HCT116 (cell line): ENCODE measurements around the gene RPUSD2. TPM values are rescaled to one million over a fixed set of nuclear protein-coding genes. Genes with fewer than 3 reads are reported as not detected.

ENCODE experiments used
- ATAC-seq: fragments of 200-7000 bp; cut with Tn5 transposase; 2 replicates; pipeline ENCODE4 v1.9.1; 2020; ENCODE audit warnings: mild to moderate bottlenecking, moderate library complexity
- BruUV-seq: library from RNA; stranded (reverse); fragments of 400-500 nt; replicated peaks from 2 replicates; lab custom pipeline; 2021; lab: Mats Ljungman, UMichigan
- CTCF ChIA-PET: fragments of 300-600 bp; sonication (Branson Sonifier 250); formaldehyde crosslinking; loops from one replicate; lab custom pipeline; 2021; ENCODE audit warnings: antibody characterized with exemption; lab: Charles Lee
- POLR2A ChIA-PET: fragments of 300-600, 350-600 bp; sonication (Branson Sonifier 250); formaldehyde crosslinking; loops from one replicate; lab custom pipeline; 2021; ENCODE audit warnings: antibody characterized with exemption; lab: Charles Lee
- RAD21 ChIA-PET, 2 experiments: fragments of 300-600 bp; sonication (Branson Sonifier 250); formaldehyde crosslinking; loops; one replicate each; lab custom pipeline; 2023; ENCODE audit warnings: low total read pairs in 2 of 2; ENCODE audit not compliant: uncharacterized antibody in 2 of 2, unreplicated experiment in 2 of 2, low non-redundant PET in 1 of 2; lab: Charles Lee
- DNase-seq: peaks from one replicate; pipeline ENCODE4 v3.0.0-alpha.2; 2010; ENCODE audit warnings: low read depth, low spot score
- H2AFZ ChIP-seq: fragments of 200-600 bp; shearing (Covaris generic), sonication (generic); 2 replicates; pipeline ENCODE4 v1.6.1; 2017; ENCODE audit warnings: low read depth, mixed run types, mixed read lengths, antibody characterized with exemption, low read length; ENCODE audit not compliant: poor library complexity, severe bottlenecking
- H3K27ac ChIP-seq: 2 replicates; pipeline ENCODE4 v1.5.1; 2012; ENCODE audit warnings: low read depth, low read length
- H3K27me3 ChIP-seq: fragments of 200-600 bp; sonication (generic); 2 replicates; pipeline ENCODE4 v1.6.1; 2016; ENCODE audit warnings: mixed run types, low read length, mixed read lengths; ENCODE audit not compliant: insufficient read depth
- H3K36me3 ChIP-seq, 2 experiments: fragments of 200-500 bp in 1 of 2; fragments of 200-600 bp in 1 of 2; sonication (Bioruptor generic) in 1 of 2; sonication (generic) in 1 of 2; 2 replicates each; pipeline versions ENCODE4 v1.5.1 to v1.6.1; 2014 to 2016; ENCODE audit warnings: low read length in 2 of 2, inconsistent platforms in 1 of 2, mixed read lengths in 1 of 2, mixed run types in 1 of 2; ENCODE audit not compliant: insufficient read depth in 2 of 2, control insufficient read depth in 1 of 2
- H3K4me1 ChIP-seq, 2 experiments: fragments of 200-600 bp in 1 of 2; sonication (generic) in 1 of 2; 2 replicates each; pipeline versions ENCODE4 v1.5.1 to v1.6.1; 2012 to 2017; ENCODE audit warnings: low read length in 2 of 2, inconsistent platforms in 1 of 2, mild to moderate bottlenecking in 1 of 2, mixed read lengths in 1 of 2, mixed run types in 1 of 2, moderate library complexity in 1 of 2; ENCODE audit not compliant: insufficient read depth in 2 of 2, control insufficient read depth in 1 of 2
- H3K4me2 ChIP-seq: fragments of 200-600 bp; sonication (generic); 2 replicates; pipeline ENCODE4 v1.6.1; 2017; ENCODE audit warnings: mixed run types, low read length, mixed read lengths
- H3K4me3 ChIP-seq, 2 experiments: fragments of 200-600 bp in 1 of 2; sonication (generic) in 1 of 2; replicated peaks in 1 of 2; 2 replicates each; pipeline ENCODE4 v1.5.1; 2011 to 2016; ENCODE audit warnings: low read length in 2 of 2, control low read depth in 1 of 2, low read depth in 1 of 2, mild to moderate bottlenecking in 1 of 2, mixed read lengths in 1 of 2, mixed run types in 1 of 2
- H3K79me2 ChIP-seq: fragments of 200-600 bp; sonication (generic); 2 replicates; pipeline ENCODE4 v1.6.1; 2017; ENCODE audit warnings: mild to moderate bottlenecking, mixed run types, low read length, moderate library complexity, mixed read lengths; ENCODE audit not compliant: insufficient read depth
- H3K9ac ChIP-seq: fragments of 200-600 bp; sonication (generic); 2 replicates; pipeline ENCODE4 v1.6.1; 2016; ENCODE audit warnings: low read length, mixed read lengths
- H3K9me2 ChIP-seq: fragments of 200-600 bp; sonication (generic), shearing (Covaris generic); 2 replicates; pipeline ENCODE4 v1.6.1; 2017; ENCODE audit warnings: mixed run types, mild to moderate bottlenecking, moderate library complexity; ENCODE audit not compliant: insufficient read depth
- H3K9me3 ChIP-seq, 2 experiments: fragments of 200-500 bp in 1 of 2; fragments of 200-600 bp in 1 of 2; sonication (Bioruptor generic) in 1 of 2; sonication (generic) in 1 of 2; 2 replicates each; pipeline ENCODE4 v1.6.1; 2014 to 2017; ENCODE audit warnings: low read length in 2 of 2, mixed read lengths in 2 of 2, inconsistent platforms in 1 of 2, low read depth in 1 of 2, mild to moderate bottlenecking in 1 of 2, mixed run types in 1 of 2, moderate library complexity in 1 of 2; ENCODE audit not compliant: control insufficient read depth in 1 of 2, insufficient read depth in 1 of 2
- H4K20me1 ChIP-seq: fragments of 200-600 bp; sonication (generic), shearing (Covaris generic); 2 replicates; pipeline ENCODE4 v1.6.1; 2017; ENCODE audit warnings: mixed run types, mild to moderate bottlenecking, moderate library complexity; ENCODE audit not compliant: insufficient read depth
- CBX3 ChIP-seq: IDR thresholded peaks from 2 replicates; pipeline ENCODE4 v1.6.1; 2012; ENCODE audit warnings: low read depth
- CEBPB ChIP-seq: IDR thresholded peaks from 2 replicates; pipeline ENCODE4 v1.6.1; 2012; ENCODE audit warnings: low read depth
- CTCF ChIP-seq, 3 experiments: fragments of 200-600 bp in 1 of 3; sonication (generic) in 1 of 3; IDR thresholded peaks in 2 of 3; conservative IDR thresholded peaks in 1 of 3; 2 replicates each; pipeline ENCODE4 v1.5.1; 2012 to 2017; ENCODE audit warnings: low read depth in 2 of 3, low read length in 2 of 3, antibody characterized with exemption in 1 of 3, borderline replicate concordance in 1 of 3, control low read depth in 1 of 3, mild to moderate bottlenecking in 1 of 3, mixed read lengths in 1 of 3, mixed run types in 1 of 3, moderate library complexity in 1 of 3; ENCODE audit not compliant: insufficient read depth in 1 of 3
- EGR1 ChIP-seq: IDR thresholded peaks from 2 replicates; pipeline ENCODE4 v1.6.1; 2012; ENCODE audit warnings: low read depth
- ELF1 ChIP-seq: IDR thresholded peaks from 2 replicates; pipeline ENCODE4 v1.6.1; 2012; ENCODE audit warnings: low read depth, borderline replicate concordance
- EZH2 ChIP-seq: fragments of 200-600 bp; sonication (generic); IDR thresholded peaks from 2 replicates; pipeline ENCODE4 v1.6.1; 2017; ENCODE audit warnings: antibody characterized with exemption, mixed run types
- EZH2phosphoT487 ChIP-seq: fragments of 200-600 bp; IDR thresholded peaks from 2 replicates; pipeline ENCODE4 v1.6.1; 2018; ENCODE audit warnings: antibody characterized with exemption, borderline replicate concordance
- JUND ChIP-seq: IDR thresholded peaks from 2 replicates; pipeline ENCODE4 v1.6.1; 2012
- POLR2A ChIP-seq: IDR thresholded peaks from 2 replicates; pipeline ENCODE4 v1.7.0; 2011; ENCODE audit warnings: borderline replicate concordance; ENCODE audit not compliant: insufficient read depth, insufficient read length; ENCODE audit errors: extremely low read depth
- POLR2AphosphoS5 ChIP-seq: IDR thresholded peaks from 2 replicates; pipeline ENCODE4 v1.6.1; 2011; ENCODE audit warnings: mild to moderate bottlenecking, low read depth, low read length, moderate library complexity
- RAD21 ChIP-seq: IDR thresholded peaks from 2 replicates; pipeline ENCODE4 v1.6.1; 2012; ENCODE audit warnings: low read depth, mild to moderate bottlenecking
- REST ChIP-seq: IDR thresholded peaks from 2 replicates; pipeline ENCODE4 v1.6.1; 2012; ENCODE audit warnings: low read depth
- SIN3A ChIP-seq: IDR thresholded peaks from 2 replicates; pipeline ENCODE4 v1.6.1; 2012; ENCODE audit warnings: low read depth
- SP1 ChIP-seq: IDR thresholded peaks from 2 replicates; pipeline ENCODE4 v1.6.1; 2012; ENCODE audit warnings: low read depth
- SRF ChIP-seq: IDR thresholded peaks from 2 replicates; pipeline ENCODE4 v1.6.1; 2012; ENCODE audit warnings: low read depth
- ZBTB33 ChIP-seq: IDR thresholded peaks from 2 replicates; pipeline ENCODE4 v1.6.1; 2011; ENCODE audit warnings: mild to moderate bottlenecking, low read length, moderate library complexity; ENCODE audit not compliant: insufficient replicate concordance; ENCODE audit errors: extremely low read depth
- ZNF274 ChIP-seq: fragments of 200-500 bp; sonication (Bioruptor generic); IDR thresholded peaks from 2 replicates; pipeline ENCODE4 v1.6.1; 2014; ENCODE audit warnings: mild to moderate bottlenecking, low read depth, low read length, inconsistent platforms
- intact Hi-C: fragments of 100-400 bp; cut with micrococcal nuclease; formaldehyde crosslinking; loops from 2 replicates; pipeline ENCODE4 v1.10.0; 2022
- total RNA-seq: library from RNA; stranded (reverse); gene quantifications from one replicate; pipeline ENCODE4 v1.2.1, GENCODE V29; 2021; ENCODE audit not compliant: unreplicated experiment
- TF ChIP-seq, protein P1 (sequence below): IDR thresholded peaks from 2 replicates; pipeline ENCODE4 v1.6.1; 2012
- TF ChIP-seq, protein P2 (sequence below): IDR thresholded peaks from 2 replicates; pipeline ENCODE4 v1.6.1; 2012

RPUSD2 gene
- total RNA-seq, 1 experiment from 2014 or later: 22.5 TPM

DNA sequence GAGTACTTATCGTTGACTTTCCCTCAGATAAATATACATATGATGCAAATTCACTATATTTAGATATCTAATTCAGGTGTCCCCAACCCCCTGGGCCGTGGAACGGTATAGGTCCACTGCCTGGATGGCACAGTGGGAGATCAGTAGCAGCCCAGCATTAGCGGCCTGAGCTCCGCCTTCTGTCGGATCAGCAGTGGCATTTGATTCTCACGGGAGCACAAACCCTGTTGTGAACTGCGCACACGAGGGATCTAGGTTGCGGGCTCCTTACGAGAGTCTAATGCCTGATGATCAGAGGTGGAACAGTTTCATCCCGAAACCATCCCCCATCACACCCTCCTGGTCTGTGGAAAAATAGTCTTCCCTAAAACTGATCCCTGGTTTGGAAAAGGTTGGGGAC lies 31.9 kb downstream of the RPUSD2 start:
- Histone ChIP-seq H3K9ac (no peak overlapping the region), H3K4me2 (no peak overlapping the region), H3K9me3 (no peaks in the 10 kb centered on the region), H3K27me3 (no peaks in the 10 kb centered on the region), H3K4me1 (peaks cover 0 to 4% of the 10 kb centered on the region in 2 experiments; a peak in 1 of 4 replicates), H3K79me2 (peaks cover 71% of the 10 kb centered on the region), H3K27ac (no peak overlapping the region), H2AFZ (no peak overlapping the region), H3K36me3 (peaks cover 0 to 10% of the 10 kb centered on the region in 2 experiments; a peak in 1 of 4 replicates), H3K4me3 (no peak overlapping the region), H4K20me1 (no peaks in the 10 kb centered on the region), H3K9me2 (no peaks in the 10 kb centered on the region)
- POLR2A ChIA-PET: no interaction called here
- TF ChIP-seq CTCF (IDR thresholded peaks at IDR 0.05 in 2 of 3, conservative IDR thresholded peaks at IDR 0.05 in 1 of 3; ENCODE audit: borderline replicate concordance in 1 of 3, insufficient read depth in 1 of 3, low read depth in 2 of 3, low read length in 2 of 3) (no peak), ELF1 (no peak), SP1 (no peak), RAD21 (no peak), REST (no peak), EZH2phosphoT487 (no peak), EGR1 (no peak), CBX3 (no peak), SRF (no peak), SIN3A (no peak), ZNF274 (no peak), POLR2AphosphoS5 (no peak), CEBPB (no peak), JUND (no peak), ZBTB33 (no peak), POLR2A (no peak), EZH2 (no peak)
- TF ChIP-seq, protein P1, sequence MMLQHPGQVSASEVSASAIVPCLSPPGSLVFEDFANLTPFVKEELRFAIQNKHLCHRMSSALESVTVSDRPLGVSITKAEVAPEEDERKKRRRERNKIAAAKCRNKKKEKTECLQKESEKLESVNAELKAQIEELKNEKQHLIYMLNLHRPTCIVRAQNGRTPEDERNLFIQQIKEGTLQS: no peak
- TF ChIP-seq, protein P2, sequence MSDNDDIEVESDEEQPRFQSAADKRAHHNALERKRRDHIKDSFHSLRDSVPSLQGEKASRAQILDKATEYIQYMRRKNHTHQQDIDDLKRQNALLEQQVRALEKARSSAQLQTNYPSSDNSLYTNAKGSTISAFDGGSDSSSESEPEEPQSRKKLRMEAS: no peak
- RAD21 ChIA-PET: no interaction called here
- CTCF ChIA-PET: interaction anchor here (1.3 to 3.7 kb wide), 2 partner anchors 11 to 294 kb away, joined by 3 to 13 read pairs; partner anchors contain the start of gene VPS18
- BruUV-seq: no TSS peak
- no peak for ATAC-seq
- no peak for DNase-seq
- intact Hi-C loops: no loop called here
